PFSK-1 (cell line): Measurements from ENCODE around the gene SV2A.

Experiments used
- FOXP2 ChIP-seq: optimal IDR thresholded peaks from 2 replicates; pipeline ENCODE3; 2011; ENCODE audit warnings: borderline replicate concordance, control low read depth, inconsistent platforms; ENCODE audit not compliant: insufficient read depth; ENCODE audit errors: extremely low read length, extremely low read depth
- POLR2AphosphoS5 ChIP-seq: IDR thresholded peaks from 2 replicates; pipeline ENCODE4 v1.6.1; 2012; ENCODE audit warnings: low read depth, mild to moderate bottlenecking, control low read depth, low read length, moderate library complexity
- REST ChIP-seq, 2 experiments: IDR thresholded peaks; 2 replicates each; pipeline versions ENCODE4 v1.6.1 to v1.8.0; 2011 to 2012; ENCODE audit warnings: low read depth in 2 of 2, low read length in 2 of 2, control low read depth in 1 of 2, inconsistent platforms in 1 of 2, mild to moderate bottlenecking in 1 of 2, moderate library complexity in 1 of 2; ENCODE audit not compliant: insufficient read depth in 1 of 2
- SIN3A ChIP-seq: IDR thresholded peaks from 2 replicates; pipeline ENCODE4 v1.6.1; 2012; ENCODE audit warnings: mild to moderate bottlenecking, low read length, moderate library complexity, borderline replicate concordance; ENCODE audit not compliant: insufficient read depth
- TAF1 ChIP-seq: IDR thresholded peaks from 2 replicates; pipeline ENCODE4 v1.6.1; 2012; ENCODE audit warnings: low read length, control low read depth, borderline replicate concordance; ENCODE audit not compliant: insufficient read depth

SV2A gene

GRCh38 chr1:149883598-149884247 is 33.9 kb downstream of the SV2A start:
- no peak for TF ChIP-seq FOXP2
- no peak for TF ChIP-seq REST (IDR thresholded peaks at IDR 0.05; ENCODE audit: insufficient read depth in 1 of 2, low read depth in 2 of 2, low read length in 2 of 2)
- TF ChIP-seq SIN3A = no peak
- no peak for TF ChIP-seq POLR2AphosphoS5
- TF ChIP-seq TAF1 = no peak

- no peak for TF ChIP-seq FOXP2
- no peak for TF ChIP-seq SIN3A
- no peak for TF ChIP-seq POLR2AphosphoS5
- no peak for TF ChIP-seq TAF1
- no peak for TF ChIP-seq REST (IDR thresholded peaks at IDR 0.05; ENCODE audit: insufficient read depth in 1 of 2, low read depth in 2 of 2, low read length in 2 of 2)
These were observed 35.8 kb downstream of the SV2A start for GRCh38 chr1:149881876-149882275.

- TF ChIP-seq REST (IDR thresholded peaks at IDR 0.05; ENCODE audit: insufficient read depth in 1 of 2, low read depth in 2 of 2, low read length in 2 of 2) (no peak), FOXP2 (no peak), TAF1 (no peak), SIN3A (no peak), POLR2AphosphoS5 (no peak)
These were observed 38.1 kb downstream of the SV2A start for GRCh38 chr1:149879556-149879955.

- TF ChIP-seq REST (IDR thresholded peaks at IDR 0.05; ENCODE audit: insufficient read depth in 1 of 2, low read depth in 2 of 2, low read length in 2 of 2) (no peak), TAF1 (no peak), POLR2AphosphoS5 (no peak), FOXP2 (no peak), SIN3A (no peak)
These were observed 40.3 kb downstream of the SV2A start for GRCh38 chr1:149877211-149877946.
